Measurements from ENCODE around the gene HSDL1.

DNA sequence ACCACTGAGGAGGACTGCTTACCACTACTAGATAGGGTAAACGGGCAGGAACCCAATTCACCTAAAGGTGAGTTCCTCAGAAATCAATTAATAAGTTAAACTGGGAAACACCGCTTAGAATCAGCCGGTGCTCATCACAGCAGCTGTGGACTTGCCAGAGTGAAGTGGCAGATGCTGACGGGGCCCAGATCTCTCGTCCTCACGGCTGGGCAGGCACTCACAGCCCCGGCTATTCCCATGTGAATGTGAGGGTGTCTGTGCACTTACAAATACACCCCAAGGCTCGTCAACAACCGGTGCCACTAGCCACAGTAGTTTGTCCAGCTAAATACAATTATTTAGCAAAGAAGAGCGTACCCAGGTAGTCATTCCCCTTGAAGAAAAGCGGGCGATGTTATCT, 58.0 kb downstream of the HSDL1 start:
- TF ChIP-seq EZH2phosphoT487 (IDR thresholded peaks at IDR 0.05; ENCODE audit: low read depth) = no peak
- TF ChIP-seq, protein P1, sequence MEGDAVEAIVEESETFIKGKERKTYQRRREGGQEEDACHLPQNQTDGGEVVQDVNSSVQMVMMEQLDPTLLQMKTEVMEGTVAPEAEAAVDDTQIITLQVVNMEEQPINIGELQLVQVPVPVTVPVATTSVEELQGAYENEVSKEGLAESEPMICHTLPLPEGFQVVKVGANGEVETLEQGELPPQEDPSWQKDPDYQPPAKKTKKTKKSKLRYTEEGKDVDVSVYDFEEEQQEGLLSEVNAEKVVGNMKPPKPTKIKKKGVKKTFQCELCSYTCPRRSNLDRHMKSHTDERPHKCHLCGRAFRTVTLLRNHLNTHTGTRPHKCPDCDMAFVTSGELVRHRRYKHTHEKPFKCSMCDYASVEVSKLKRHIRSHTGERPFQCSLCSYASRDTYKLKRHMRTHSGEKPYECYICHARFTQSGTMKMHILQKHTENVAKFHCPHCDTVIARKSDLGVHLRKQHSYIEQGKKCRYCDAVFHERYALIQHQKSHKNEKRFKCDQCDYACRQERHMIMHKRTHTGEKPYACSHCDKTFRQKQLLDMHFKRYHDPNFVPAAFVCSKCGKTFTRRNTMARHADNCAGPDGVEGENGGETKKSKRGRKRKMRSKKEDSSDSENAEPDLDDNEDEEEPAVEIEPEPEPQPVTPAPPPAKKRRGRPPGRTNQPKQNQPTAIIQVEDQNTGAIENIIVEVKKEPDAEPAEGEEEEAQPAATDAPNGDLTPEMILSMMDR (IDR thresholded peaks at IDR 0.05; ENCODE audit: low read depth, low read length) = no peak
